GM12865 (cell line): ENCODE data around the gene DUS2.
"Not testable (repeated sequence)": the region's sequence is repeated elsewhere in the genome, so short reads cannot be mapped to it uniquely, and the experiment has no call there.

Experiments used
- DNase-seq: peaks from one replicate; pipeline ENCODE4 v3.0.0; 2010; ENCODE audit warnings: low read depth
- H3K4me3 ChIP-seq: 2 replicates; pipeline ENCODE4 v1.5.1; 2011; ENCODE audit warnings: mild to moderate bottlenecking, low read depth, low read length, control low read depth
- CTCF ChIP-seq: IDR thresholded peaks from 2 replicates; pipeline ENCODE4 v1.5.1; 2011; ENCODE audit warnings: low read length, control low read depth, low read depth, inconsistent platforms; ENCODE audit not compliant: insufficient read depth; ENCODE audit errors: missing control alignments

DUS2 gene

GRCh38 chr16:67992661-67993206, 30.4 kb upstream of the DUS2 start:
- TF ChIP-seq CTCF = no peak
- H3K4me3 ChIP-seq = no peak overlapping the region
- peak; percentile 28 for DNase-seq

- peak; percentile 98 for TF ChIP-seq CTCF
- H3K4me3 ChIP-seq = peak overlapping the region; percentile 30
- peak; percentile 90 for DNase-seq
These were observed 29.7 kb upstream of the DUS2 start for GRCh38 chr16:67993207-67994039.

GRCh38 chr16:67994040-67994408, 29.1 kb upstream of the DUS2 start:
- not testable (repeated sequence) for DNase-seq, H3K4me3 ChIP-seq

GRCh38 chr16:67995423-67995822, 27.7 kb upstream of the DUS2 start:
- DNase-seq = peak; percentile 58
- TF ChIP-seq CTCF = no peak

GRCh38 chr16:67996666-67997065, 26.4 kb upstream of the DUS2 start:
- H3K4me3 ChIP-seq = no peak overlapping the region
- TF ChIP-seq CTCF = no peak
- no peak for DNase-seq

More at GRCh38 chr16:67995423-67995822, 27.7 kb upstream of the DUS2 start:
- H3K4me3 ChIP-seq = no peak overlapping the region

GRCh38 chr16:67998231-67998778, 24.8 kb upstream of the DUS2 start:
- H3K4me3 ChIP-seq, DNase-seq: not testable (repeated sequence)

GRCh38 chr16:67998779-67999688, 24.1 kb upstream of the DUS2 start, which contains the start of gene DPEP2:
DPEP2 (minus strand) TSS chr16:67999484; CDS start chr16:67993212, 6,272 bp downstream.
- peak within 1 kb of the TSS; percentile 26 for H3K4me3 ChIP-seq
- peak; percentile 48 for DNase-seq

GRCh38 chr16:67999985-68000384, 23.1 kb upstream of the DUS2 start:
- no peak for DNase-seq
- no peak for TF ChIP-seq CTCF
- peak overlapping the region; percentile 26 for H3K4me3 ChIP-seq
